Activated CD4-positive, alpha-beta T cell treated with anti-CD3 and anti-CD28 coated beads for 48 hours (primary cell): Measurements from ENCODE around the gene UBQLN1.

Experiments
- DNase-seq: peaks from one replicate; pipeline ENCODE4 v3.0.0-alpha.2; 2020

Gene UBQLN1

DNA sequence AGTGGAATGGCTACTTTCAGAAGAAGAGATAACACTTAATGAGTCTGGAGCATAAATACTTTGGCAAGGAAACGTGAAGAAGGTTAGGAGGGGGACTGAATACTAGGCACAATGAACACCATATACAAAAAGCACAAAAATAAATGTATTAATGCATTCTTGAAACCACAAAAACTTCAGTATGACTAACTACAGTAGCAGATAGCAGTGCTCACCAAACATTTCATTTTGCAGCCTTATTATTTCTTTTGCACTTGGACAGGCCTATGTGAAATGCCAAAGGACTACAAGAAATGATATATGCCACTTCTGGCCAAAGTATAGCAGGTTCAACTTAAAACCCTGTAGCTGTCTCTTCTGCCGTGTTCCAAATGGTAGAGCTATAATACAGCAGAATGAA lies 26.3 kb downstream of the UBQLN1 start:
- no peak for DNase-seq

DNA sequence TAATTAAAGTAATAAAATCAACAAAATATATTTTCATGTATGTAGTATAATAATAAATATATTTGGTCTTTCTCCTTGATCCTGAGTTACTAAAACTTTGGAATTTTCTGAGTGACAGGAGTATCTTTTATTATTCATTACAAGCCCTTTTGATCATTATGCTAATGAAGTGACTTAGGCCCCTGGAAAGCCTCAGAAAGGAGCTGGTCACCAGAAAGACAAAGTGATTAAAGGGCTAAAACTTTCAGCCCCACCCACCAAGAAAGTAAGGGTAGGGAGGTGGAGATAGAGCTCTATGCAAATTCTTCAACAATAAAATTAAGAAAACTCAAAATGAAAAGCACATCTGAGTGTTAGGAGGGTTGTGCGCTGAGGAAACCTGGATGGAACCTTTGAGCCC lies 27.5 kb downstream of the UBQLN1 start:
- DNase-seq = no peak

DNA sequence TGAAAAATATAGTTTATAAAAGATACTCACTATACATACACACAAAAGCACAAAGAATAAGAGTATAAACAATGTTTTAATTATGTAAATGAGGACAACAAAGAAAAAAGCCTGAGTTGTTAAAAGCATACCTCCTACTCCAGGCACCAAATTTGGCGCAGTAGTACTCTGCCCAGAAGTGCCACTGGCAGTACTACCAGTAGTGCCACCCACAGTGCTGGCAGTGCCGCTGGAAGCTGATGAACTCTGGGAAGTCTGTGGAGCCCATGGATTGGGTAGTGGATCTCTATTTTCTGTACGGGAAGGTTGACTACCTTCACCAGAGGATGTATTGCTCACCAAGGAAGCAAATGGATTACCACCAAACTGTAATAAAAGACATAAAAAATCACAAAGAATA lies 30.2 kb downstream of the UBQLN1 start:
- no peak for DNase-seq

DNA sequence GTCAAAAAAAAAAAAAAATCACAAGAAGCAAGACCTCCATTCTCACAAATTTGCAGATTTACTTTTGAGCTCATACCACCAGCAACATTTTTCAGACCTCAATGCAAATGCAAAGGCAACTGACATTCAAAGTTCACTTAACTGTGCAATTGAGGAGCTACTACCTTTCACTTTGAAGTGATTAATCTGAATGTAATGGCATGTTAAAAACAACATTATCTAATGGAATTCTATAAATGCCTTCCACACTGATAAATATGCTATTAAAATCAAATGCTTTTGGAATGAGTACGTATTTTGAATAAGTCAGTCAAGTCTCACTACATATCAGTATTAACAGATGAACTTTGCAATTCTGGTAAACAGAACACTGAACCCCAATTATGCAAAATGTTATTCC lies 32.3 kb downstream of the UBQLN1 start:
- no peak for DNase-seq

DNA sequence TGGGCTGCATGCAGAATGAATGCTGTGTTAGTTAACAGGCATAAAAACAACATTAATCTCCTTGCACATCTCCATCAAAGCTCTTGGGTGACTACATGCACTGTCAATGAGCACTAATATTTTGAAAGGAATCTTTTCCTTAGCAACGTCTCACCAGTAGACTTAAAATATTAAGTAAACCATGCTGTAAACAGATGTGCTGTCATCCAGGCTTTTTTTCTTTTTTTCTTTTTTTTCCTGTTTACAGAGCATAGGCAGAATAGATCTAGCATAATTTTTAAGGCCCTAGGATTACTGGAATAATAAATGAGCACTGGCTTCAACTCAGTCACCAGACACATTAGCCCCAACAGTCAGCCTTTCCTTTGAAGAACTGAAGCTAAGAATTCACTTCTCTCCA lies 36.3 kb downstream of the UBQLN1 start:
- no peak for DNase-seq

DNA sequence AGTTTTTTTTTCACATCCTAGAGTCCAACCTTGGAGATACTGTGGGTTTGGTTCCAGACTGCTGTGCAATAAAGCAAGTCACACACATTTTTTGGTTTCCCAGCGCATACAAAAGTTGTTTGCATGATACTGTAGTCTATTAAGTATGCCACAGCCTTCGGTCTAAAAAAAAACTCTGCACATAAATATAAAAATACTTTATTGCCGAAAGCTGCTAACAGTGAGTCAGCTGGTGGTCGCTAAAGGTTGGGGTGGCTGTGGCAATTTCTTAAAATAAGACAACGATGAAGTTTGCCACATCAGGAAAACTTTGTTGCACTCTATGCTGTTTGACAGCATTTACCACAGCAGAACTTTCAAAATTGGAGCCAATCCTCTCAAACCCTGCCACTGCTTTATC lies 37.4 kb downstream of the UBQLN1 start:
- no peak for DNase-seq

DNA sequence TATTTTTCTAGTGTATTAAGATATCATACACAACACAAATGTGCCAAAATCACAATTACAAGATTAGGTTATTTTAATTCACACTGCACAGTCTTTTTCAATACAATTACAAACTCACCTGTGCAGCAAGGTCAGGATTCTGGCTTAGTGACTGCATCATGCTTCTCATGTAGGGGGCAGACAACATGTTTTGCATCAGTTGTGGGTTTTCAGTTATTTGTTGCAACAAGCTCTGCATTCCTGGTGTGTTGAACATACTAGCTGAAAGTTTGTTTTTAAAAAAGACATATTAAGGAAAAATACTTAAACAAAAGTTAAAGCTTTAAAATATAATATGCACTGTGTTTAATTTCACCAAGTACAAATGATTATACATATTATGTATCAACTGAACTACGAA lies 38.7 kb downstream of the UBQLN1 start:
- DNase-seq = no peak

DNA sequence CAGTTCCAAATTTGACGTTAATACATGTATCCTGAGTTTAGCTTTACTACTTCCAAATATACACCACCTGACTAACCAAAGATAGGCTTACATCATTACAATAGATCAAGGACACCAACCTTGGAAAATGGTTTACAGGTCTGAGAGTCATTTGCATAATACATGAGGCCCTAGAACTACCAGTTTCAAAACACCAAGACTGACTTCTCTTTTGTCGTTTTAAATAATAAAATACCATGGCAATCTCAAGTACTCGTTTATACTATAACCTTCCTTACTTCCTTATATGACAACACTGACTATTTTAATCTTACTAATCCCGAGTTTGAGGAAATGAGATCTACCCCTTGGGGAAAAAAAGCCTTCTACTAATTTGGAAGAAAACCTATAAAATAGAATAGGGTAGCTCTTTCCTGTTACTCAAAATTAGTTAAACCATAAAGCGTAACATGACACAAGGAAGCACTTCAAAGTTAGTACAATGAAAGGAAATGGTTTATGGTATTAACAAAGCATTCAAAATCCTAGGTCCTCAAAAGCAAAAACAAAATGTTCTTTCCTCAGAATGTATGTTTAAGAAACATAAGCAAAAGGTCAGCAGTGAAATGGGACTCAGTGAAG lies 42.1 kb downstream of the UBQLN1 start:
- no peak for DNase-seq

DNA sequence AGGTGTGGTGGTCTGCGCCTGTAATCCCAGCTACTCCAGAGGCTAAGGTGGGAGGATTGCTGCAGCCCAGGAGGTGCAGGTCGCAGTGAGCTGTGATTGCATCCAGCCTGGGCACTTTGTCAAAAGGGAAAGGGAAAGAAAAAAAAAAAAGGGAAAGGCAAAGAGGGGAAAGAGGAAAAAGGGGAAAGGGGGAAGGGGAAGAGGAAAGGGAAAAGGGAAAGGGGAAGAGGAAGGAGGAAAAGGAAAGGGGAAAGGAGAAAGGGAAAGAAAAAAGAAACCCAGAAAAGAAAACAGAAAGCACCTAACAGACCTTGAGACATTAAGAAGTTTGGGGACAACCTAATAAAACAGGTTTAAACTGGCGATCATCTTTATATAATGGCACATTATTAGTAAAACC lies 44.8 kb downstream of the UBQLN1 start:
- DNase-seq = no peak

DNA sequence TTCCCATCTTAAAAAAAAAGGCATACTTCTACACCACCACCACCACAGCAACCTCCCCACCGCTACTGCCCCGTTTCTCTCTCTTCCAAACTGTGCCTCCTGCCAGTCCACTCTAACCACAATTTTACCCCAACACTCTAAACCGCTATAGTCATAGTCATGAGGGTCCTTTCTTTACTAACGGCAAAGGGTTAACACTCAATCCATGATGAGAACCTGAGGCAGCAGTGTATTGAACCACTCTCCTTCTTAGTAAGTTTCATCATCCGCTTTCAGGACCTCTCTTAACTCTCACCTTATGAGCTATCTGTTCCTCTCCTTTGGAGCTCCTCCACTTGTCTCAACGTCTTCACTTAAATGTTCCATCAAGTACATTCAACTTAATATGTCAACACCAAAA lies 50.8 kb downstream of the UBQLN1 start:
- no peak for DNase-seq

DNA sequence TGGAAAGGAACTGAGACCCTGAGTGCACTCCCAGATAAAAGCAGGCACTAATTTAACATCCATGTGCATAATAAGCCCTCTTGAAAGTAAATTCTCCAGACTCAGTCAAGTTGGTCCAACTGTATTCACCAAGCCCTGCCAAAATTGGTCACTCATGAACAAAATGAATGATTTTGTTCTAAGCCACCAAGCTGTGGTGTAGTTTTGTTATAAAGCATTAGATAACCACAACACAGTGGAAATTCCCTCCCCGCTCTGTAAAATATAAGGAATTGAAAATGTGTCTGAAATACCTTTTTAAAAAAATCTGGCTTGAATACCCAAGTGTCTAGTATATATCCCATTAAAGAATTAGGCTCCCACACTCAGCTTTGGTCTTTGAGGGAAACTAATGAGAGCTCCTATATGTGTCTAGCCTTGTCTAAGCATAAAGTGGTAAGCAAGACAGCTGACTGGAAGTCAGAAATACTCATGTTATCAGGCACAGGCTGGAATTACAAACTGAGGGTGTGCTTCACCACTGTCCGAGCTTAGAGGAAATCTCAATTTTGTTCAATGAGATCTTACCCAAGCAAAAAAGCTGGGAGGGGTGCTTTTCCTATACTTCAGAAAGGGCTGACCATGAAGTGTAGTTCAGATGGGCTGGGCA lies 51.6 kb downstream of the UBQLN1 start:
- DNase-seq = no peak

DNA sequence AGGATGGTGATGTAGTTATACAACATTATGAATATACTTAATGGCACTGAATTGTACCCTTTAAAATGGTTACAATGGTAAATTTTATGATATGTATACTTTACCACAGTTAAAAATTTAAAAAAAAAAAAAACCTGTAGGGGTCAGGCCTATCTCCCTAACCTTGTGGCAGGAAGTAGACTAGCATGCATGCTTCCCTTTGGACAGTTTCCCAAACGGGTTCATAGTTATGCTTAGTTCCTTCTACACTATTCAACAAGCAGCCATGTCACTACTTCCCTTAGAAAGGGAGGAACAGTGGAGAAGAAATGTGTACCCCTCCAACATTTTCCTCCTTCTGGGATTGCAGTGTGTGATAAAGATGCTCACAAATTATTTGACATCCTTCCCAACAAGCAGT lies 52.3 kb downstream of the UBQLN1 start:
- no peak for DNase-seq

DNA sequence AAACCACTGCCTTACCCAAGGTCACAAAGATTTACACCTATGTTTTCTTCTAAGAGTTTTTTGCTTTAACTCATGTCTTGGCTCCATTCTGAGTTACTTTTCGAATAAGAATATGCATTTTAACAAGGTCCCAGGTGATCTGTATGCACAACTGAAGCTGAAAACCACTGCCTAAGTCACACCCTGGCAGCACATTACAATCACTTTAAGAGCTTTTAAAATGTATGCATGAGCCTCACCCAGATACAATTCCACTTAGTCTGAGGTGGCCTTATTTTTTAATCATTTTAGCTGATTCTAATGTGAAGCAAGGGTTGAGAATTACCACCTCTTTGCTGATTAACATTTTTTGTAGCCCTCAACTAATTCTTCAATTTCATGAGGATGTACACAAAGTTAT lies 55.3 kb downstream of the UBQLN1 start:
- no peak for DNase-seq

DNA sequence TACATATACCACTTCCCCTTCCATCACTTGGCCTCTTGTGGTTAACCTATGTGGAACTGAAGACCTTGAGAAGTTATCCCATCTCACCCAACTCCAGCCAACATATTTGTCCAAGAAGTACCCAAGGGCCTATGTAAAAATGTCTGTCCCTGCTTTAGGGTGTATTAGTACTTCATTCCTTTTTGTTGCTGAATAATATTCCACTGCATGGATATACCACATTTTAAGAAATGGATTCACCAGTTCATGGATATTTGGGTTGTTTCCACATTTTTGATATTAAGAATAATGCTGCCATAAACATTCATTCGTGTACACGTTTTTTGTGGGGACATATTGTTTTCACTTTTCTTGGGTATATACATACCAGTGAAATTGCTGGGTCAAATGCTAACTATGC lies 56.2 kb downstream of the UBQLN1 start:
- no peak for DNase-seq

DNA sequence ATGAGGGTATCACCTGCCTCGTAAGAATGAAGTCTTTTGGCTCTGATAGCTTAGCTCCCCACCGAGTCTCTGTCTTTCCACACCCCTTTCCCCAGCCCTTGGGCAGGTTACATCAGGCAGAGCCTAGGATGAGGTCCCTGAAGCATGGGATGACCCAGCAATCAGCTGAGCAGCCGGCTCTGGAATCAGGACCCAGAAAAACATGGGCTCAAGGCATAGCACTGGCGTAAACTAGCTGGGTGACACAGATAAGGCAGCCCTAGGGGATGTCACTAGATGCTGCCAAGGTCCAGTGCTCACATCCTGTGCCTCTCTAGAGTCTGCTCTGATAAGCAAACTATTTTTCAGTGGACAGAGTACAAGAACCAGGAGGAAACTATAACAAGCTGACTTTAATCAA lies 58.2 kb downstream of the UBQLN1 start:
- no peak for DNase-seq

DNA sequence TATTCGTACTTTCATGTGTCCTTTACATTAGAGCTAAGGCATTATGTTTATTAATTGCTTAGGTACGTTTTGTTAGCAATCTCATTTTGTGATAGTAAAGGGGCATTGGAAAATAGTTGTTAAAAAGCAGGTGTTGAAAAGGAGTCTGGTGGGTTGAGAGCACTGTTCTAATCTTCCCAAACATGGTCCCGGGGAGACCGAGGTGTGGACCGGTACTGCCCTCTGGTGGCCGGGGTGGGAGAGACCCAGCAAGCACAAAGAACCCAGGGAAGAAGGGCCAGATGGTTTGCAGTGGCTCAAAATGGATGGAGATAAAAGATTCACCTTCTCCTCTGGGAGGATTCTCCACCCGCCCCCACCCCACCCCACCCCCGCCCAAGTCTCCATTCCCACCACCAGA lies 58.7 kb downstream of the UBQLN1 start:
- DNase-seq = peak; percentile 83

DNA sequence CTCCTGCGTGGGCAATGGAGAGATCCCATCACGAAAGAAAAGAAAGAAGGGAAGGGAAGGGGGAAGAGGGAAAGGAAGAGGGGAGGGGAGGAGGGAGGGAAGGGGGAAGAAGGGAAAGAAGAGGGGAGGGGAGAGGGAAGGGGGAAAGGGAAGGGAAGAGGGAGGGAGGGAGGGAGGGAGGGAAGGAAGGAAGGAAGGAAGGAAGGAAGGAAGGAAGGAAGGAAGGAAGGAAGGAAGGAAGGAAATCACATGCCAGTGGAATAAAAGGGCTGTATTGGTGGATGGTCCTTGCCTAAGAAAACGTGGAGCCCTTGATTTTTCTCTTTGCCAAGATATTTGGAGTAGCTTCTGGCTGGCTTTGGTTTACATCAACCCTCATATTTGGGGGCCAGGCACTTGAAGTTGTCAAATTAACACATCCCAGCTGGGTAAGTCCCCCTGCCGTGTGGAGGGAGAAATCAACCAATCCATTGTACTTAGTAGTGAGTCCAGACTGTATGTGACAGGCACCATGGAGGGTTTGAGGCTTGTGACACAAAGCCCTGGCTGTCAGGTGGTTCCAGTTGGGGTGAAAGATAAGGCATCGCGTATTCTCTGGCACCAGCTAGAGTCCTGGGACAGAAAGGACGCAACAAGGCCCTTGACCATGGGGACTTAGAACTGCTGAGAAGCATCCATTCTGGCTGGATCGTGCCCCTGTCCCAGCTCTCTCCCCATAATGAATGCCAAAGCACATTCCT lies 61.1 kb downstream of the UBQLN1 start:
- DNase-seq = no peak

DNA sequence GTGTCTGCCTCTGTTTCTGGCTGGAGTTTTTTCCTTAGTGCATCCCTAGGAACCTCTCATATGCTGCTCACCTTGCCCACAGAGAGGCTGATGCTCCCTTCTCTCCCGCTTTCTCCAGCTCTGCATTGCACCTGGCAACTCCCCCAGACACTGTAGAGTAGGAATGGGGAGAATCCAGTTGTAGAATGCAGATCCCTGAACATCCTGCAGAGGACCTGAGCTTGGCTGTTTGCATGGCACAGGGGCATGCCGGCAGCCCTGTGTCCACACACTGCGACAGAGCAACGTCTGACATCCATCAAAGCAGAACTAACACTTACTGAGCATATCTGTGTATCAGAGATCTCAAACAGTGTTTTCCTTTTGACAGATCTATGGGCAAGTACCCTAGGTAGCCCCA lies 65.0 kb downstream of the UBQLN1 start:
- no peak for DNase-seq

DNA sequence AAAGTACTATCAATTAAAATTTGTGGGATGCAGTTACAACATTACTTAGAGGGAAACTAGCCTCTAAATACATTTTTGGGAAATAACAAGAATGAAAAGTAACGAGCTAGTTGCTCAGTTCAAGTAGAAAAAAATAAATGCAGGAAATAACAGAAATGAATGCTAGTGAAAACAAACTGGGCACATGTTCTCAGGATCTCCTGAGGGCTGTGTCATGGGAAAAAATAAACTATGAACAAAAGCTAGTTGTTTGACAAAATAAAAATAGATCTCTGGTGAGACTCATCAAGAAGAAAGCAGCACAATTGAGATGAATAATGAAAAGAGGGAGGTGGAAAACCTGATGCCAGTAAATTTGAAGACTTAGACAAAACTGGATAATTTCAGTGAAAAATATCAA lies 68.5 kb downstream of the UBQLN1 start:
- no peak for DNase-seq

DNA sequence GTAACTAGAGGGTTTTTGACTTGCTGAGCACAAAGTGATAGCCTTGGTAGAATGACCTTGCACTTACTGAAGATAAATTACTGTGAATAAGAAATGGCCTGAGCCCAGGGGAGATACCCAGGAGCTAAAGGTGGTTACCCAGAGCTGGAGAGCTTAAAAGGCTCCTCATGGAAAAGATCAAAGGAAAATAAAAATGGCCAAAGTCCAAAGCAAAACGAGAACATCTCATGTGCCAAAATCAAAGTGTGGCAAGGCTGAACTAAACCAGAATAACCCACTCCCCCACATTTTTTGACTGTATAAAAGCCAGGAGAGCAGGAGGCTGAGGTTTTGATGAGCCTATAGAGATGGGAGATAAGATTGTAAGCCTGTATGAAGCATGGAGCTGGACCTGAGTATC lies 70.4 kb downstream of the UBQLN1 start:
- no peak for DNase-seq

DNA sequence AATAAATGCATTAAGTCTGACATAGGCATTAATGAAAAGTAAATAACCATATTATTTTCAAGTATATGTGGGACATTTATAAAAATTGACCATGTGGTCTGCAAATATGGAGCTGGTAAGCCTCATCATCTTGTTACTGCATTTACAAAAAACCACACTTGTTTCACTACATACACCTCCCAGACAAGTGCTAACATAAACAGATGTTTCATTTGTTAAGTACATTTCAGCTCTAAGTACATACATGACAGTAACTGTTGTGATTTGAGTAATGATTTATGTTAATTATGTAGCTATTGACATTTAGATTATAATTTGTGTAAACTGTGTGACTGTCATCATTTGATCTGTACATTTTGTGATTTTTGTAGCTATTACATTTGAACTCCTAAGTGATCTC lies 70.9 kb downstream of the UBQLN1 start:
- no peak for DNase-seq

DNA sequence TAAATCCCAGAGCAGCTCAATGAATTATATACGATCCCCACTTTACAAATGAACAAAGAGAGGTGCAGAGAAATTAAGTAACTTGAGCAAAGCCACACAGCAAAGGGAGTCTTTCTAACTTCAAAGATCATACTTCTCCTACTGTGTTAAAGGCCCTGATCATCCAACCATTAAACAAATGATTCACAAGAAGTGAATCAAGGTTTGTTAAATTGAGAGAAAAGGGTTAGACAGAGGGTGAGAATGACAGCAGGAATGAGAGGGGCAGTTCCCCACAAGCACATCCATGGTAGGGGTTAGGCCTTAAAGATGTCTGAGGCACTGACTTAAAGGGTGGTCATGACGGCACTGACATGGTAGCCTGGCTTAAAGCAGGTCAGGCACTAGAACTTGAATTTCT lies 74.1 kb downstream of the UBQLN1 start:
- no peak for DNase-seq

DNA sequence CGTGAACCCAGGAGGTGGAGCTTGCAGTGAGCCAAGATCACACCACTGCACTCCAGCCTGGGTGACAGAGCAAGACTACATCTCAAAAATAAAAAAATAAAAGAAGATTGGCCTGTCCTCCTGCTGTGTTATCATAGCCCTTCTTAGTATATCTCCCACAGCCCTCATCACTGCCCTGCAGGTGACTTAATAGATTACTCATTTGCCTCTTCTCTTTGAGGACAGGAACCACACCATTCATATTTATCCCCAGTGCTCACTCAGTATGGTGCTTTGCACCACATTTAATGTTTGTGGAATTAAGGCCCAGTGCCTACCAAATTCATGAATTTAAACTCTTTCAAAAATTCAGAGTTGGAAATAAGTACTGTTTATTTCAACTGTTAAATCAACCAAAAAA lies 74.5 kb downstream of the UBQLN1 start:
- no peak for DNase-seq

DNA sequence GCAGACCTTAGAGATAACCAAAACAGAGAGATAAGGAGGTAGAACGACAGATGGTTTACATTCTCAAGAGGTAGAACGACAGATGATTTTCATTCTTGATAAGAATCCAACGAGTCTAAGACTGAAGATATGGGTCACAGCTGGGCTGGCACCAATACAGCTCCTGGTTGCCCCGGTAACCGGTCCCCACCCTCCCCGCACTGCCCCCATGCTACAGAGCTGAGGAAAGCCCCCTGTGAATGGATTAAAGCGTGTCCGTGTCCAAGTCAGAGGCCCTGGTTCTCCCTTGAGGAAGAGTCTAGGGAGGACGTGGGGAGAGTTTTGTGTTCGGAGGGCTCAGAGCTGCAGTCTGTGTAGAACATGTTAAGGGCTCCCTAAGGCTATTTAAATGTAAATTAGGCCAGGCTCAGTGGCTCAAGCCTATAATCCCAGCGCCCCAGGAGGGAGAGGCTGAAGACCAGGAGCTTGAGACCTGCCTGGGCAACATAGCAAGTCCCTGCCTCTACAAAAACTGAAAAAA lies 76.8 kb downstream of the UBQLN1 start:
- no peak for DNase-seq
